Hepatic stellate cell (primary cell): Measurements from ENCODE around the gene PGM5.

Experiments used
- DNase-seq: peaks from one replicate; pipeline ENCODE4 v3.0.0; 2011; ENCODE audit warnings: low spot score

Gene PGM5

GRCh38 chr9:68497629-68498028, 141.2 kb downstream of the PGM5 start:
- DNase-seq: no peak

- no peak for DNase-seq
These were observed 142.4 kb downstream of the PGM5 start for GRCh38 chr9:68498816-68499215.

GRCh38 chr9:68500457-68501381, 144.3 kb downstream of the PGM5 start:
- peak; percentile 30 for DNase-seq

GRCh38 chr9:68502279-68502678, 145.9 kb downstream of the PGM5 start:
- no peak for DNase-seq

GRCh38 chr9:68505681-68506409, 149.4 kb downstream of the PGM5 start:
- DNase-seq: no peak

- no peak for DNase-seq
These were observed 150.1 kb downstream of the PGM5 start for GRCh38 chr9:68506551-68506950.

- DNase-seq: peak; percentile 21
These were observed 150.9 kb downstream of the PGM5 start for GRCh38 chr9:68507130-68507805.

GRCh38 chr9:68507806-68508145, 151.4 kb downstream of the PGM5 start:
- no peak for DNase-seq

GRCh38 chr9:68508547-68508946, 152.1 kb downstream of the PGM5 start:
- no peak for DNase-seq

GRCh38 chr9:68509689-68510088, 153.3 kb downstream of the PGM5 start:
- no peak for DNase-seq

- no peak for DNase-seq
These were observed 157.0 kb downstream of the PGM5 start for GRCh38 chr9:68513385-68513784.

GRCh38 chr9:68513981-68514380, 157.6 kb downstream of the PGM5 start:
- no peak for DNase-seq

GRCh38 chr9:68515326-68516017, 159.1 kb downstream of the PGM5 start:
- DNase-seq: peak; percentile 28

- no peak for DNase-seq
These were observed 165.7 kb downstream of the PGM5 start for GRCh38 chr9:68522131-68522530.

- DNase-seq: no peak
These were observed 166.5 kb downstream of the PGM5 start for GRCh38 chr9:68522954-68523353.

GRCh38 chr9:68523367-68523936, 167.0 kb downstream of the PGM5 start:
- no peak for DNase-seq

GRCh38 chr9:68530618-68531017, 174.2 kb downstream of the PGM5 start:
- DNase-seq: peak; percentile 8

- DNase-seq: no peak
These were observed 175.7 kb downstream of the PGM5 start for GRCh38 chr9:68532131-68532530.

GRCh38 chr9:68533678-68534077, 177.3 kb downstream of the PGM5 start:
- DNase-seq: no peak

- no peak for DNase-seq
These were observed 180.6 kb downstream of the PGM5 start for GRCh38 chr9:68536876-68537615.

- DNase-seq: no peak
These were observed 181.1 kb downstream of the PGM5 start for GRCh38 chr9:68537616-68537880.
